GM10266 (cell line): Measurements from ENCODE around the gene USP43.

Experiments
- DNase-seq: peaks from one replicate; pipeline ENCODE4 v3.0.0; 2012; ENCODE audit errors: extremely low spot score
- CTCF ChIP-seq: IDR thresholded peaks from 2 replicates; pipeline ENCODE4 v1.5.1; 2012; ENCODE audit warnings: mild to moderate bottlenecking, low read depth; ENCODE audit not compliant: control insufficient read depth, insufficient read depth; ENCODE audit errors: missing control alignments

USP43 gene

GRCh38 chr17:9729735-9730420 lies 84.6 kb downstream of the USP43 start:
- no peak for TF ChIP-seq CTCF
- DNase-seq: no peak

- TF ChIP-seq CTCF: no peak
- no peak for DNase-seq
Measured at GRCh38 chr17:9750524-9750923, 105.2 kb downstream of the USP43 start.

- TF ChIP-seq CTCF: no peak
- DNase-seq: no peak
Measured at GRCh38 chr17:9755083-9755482, 109.8 kb downstream of the USP43 start.

GRCh38 chr17:9760266-9760665 lies 114.9 kb downstream of the USP43 start:
- no peak for TF ChIP-seq CTCF
- DNase-seq: no peak

GRCh38 chr17:9763643-9764042 lies 118.3 kb downstream of the USP43 start:
- no peak for DNase-seq
- no peak for TF ChIP-seq CTCF

- TF ChIP-seq CTCF: no peak
- DNase-seq: no peak
Measured at GRCh38 chr17:9765322-9765721, 120.0 kb downstream of the USP43 start.

- TF ChIP-seq CTCF: no peak
- DNase-seq: no peak
Measured at GRCh38 chr17:9766970-9767369, 121.7 kb downstream of the USP43 start.
